HEK293 (cell line): Measurements from ENCODE around the gene MCEE.

ENCODE experiments used
- CTCF ChIP-seq: fragments of 450-650 bp; formaldehyde crosslinking; IDR thresholded peaks from 2 replicates; pipeline ENCODE4 v1.5.1; 2016; ENCODE audit warnings: missing biosample characterization, missing genetic modification characterization
- FEZF1 ChIP-seq: fragments of 450-650 bp; formaldehyde crosslinking; IDR thresholded peaks from 2 replicates; pipeline ENCODE4 v1.5.1; 2016; ENCODE audit warnings: missing biosample characterization, missing genetic modification characterization
- PATZ1 ChIP-seq: fragments of 450-650 bp; formaldehyde crosslinking; IDR thresholded peaks from 2 replicates; pipeline ENCODE4 v1.5.1; 2016; ENCODE audit warnings: missing biosample characterization, missing genetic modification characterization
- SP2 ChIP-seq: fragments of 450-650 bp; formaldehyde crosslinking; IDR thresholded peaks from 2 replicates; pipeline ENCODE4 v1.5.1; 2016; ENCODE audit warnings: missing biosample characterization, missing genetic modification characterization
- ZNF184 ChIP-seq: fragments of 450-650 bp; IDR thresholded peaks from 2 replicates; pipeline ENCODE4 v1.5.1; 2018; ENCODE audit warnings: missing biosample characterization, mild to moderate bottlenecking, missing genetic modification characterization
- ZNF398 ChIP-seq: fragments of 450-650 bp; formaldehyde crosslinking; IDR thresholded peaks from 2 replicates; pipeline ENCODE4 v1.5.1; 2017; ENCODE audit warnings: missing biosample characterization, missing genetic modification characterization
- ZNF423 ChIP-seq: fragments of 450-650 bp; formaldehyde crosslinking; IDR thresholded peaks from 2 replicates; pipeline ENCODE4 v1.5.1; 2016; ENCODE audit warnings: missing biosample characterization, missing genetic modification characterization
- ZNF433 ChIP-seq: fragments of 450-650 bp; formaldehyde crosslinking; IDR thresholded peaks from 2 replicates; pipeline ENCODE4 v1.5.1; 2016; ENCODE audit warnings: missing biosample characterization, missing genetic modification characterization, low read depth
- ZNF558 ChIP-seq: fragments of 450-650 bp; formaldehyde crosslinking; IDR thresholded peaks from 2 replicates; pipeline ENCODE4 v1.5.1; 2016; ENCODE audit warnings: missing biosample characterization, missing genetic modification characterization
- ZNF560 ChIP-seq: fragments of 450-650 bp; formaldehyde crosslinking; IDR thresholded peaks from 2 replicates; pipeline ENCODE4 v1.5.1; 2017; ENCODE audit warnings: missing biosample characterization, missing genetic modification characterization, borderline replicate concordance
- ZNF580 ChIP-seq: fragments of 450-650 bp; formaldehyde crosslinking; IDR thresholded peaks from 2 replicates; pipeline ENCODE4 v1.5.1; 2016; ENCODE audit warnings: missing biosample characterization, missing genetic modification characterization
- ZNF692 ChIP-seq: fragments of 450-650 bp; formaldehyde crosslinking; IDR thresholded peaks from 2 replicates; pipeline ENCODE4 v1.5.1; 2016; ENCODE audit warnings: missing biosample characterization, missing genetic modification characterization

GRCh38 chr2:71148506-71149063 is 18.6 kb upstream of the MCEE start:
- TF ChIP-seq ZNF184 (no peak), CTCF (tag by site-specific recombination) (no peak), PATZ1 (tag by site-specific recombination) (no peak), SP2 (tag by site-specific recombination) (no peak), ZNF433 (no peak), ZNF560 (tag by site-specific recombination) (no peak), ZNF692 (tag by site-specific recombination) (no peak), ZNF398 (tag by site-specific recombination) (no peak), ZNF580 (tag by site-specific recombination) (no peak), ZNF558 (no peak), ZNF423 (tag by site-specific recombination) (no peak), FEZF1 (tag by site-specific recombination) (no peak)
